Ishikawa (cell line): ENCODE data around the gene NCAPG2.
A peak's percentile ranks its signal among the peaks of the same experiment; 100 is the strongest.

Experiments used
- CEBPB ChIP-seq: IDR thresholded peaks from 2 replicates; pipeline ENCODE4 v1.6.1; 2012
- CREB1 ChIP-seq: IDR thresholded peaks from 2 replicates; pipeline ENCODE4 v1.6.1; 2012; ENCODE audit warnings: low read depth
- EGR1 ChIP-seq: IDR thresholded peaks from 2 replicates; pipeline ENCODE4 v1.6.1; 2012
- EP300 ChIP-seq: IDR thresholded peaks from 2 replicates; pipeline ENCODE4 v1.6.1; 2012; ENCODE audit warnings: borderline replicate concordance
- FOXM1 ChIP-seq: IDR thresholded peaks from 2 replicates; pipeline ENCODE4 v1.6.1; 2012; ENCODE audit warnings: low read depth, borderline replicate concordance
- MAX ChIP-seq: IDR thresholded peaks from 2 replicates; pipeline ENCODE4 v1.6.1; 2012
- NFIC ChIP-seq: IDR thresholded peaks from 2 replicates; pipeline ENCODE4 v1.6.1; 2012
- RAD21 ChIP-seq: IDR thresholded peaks from 2 replicates; pipeline ENCODE4 v1.6.1; 2012; ENCODE audit warnings: low read depth
- REST ChIP-seq: IDR thresholded peaks from 2 replicates; pipeline ENCODE4 v1.6.1; 2012; ENCODE audit warnings: low read depth, mild to moderate bottlenecking
- TAF1 ChIP-seq: IDR thresholded peaks from 2 replicates; pipeline ENCODE4 v1.6.1; 2012; ENCODE audit warnings: low read depth, mild to moderate bottlenecking
- TCF12 ChIP-seq: IDR thresholded peaks from 2 replicates; pipeline ENCODE4 v1.6.1; 2012; ENCODE audit warnings: low read depth
- TEAD4 ChIP-seq: IDR thresholded peaks from 2 replicates; pipeline ENCODE4 v1.6.1; 2012
- USF1 ChIP-seq: IDR thresholded peaks from 2 replicates; pipeline ENCODE4 v1.6.1; 2012
- YY1 ChIP-seq: IDR thresholded peaks from 2 replicates; pipeline ENCODE4 v1.6.1; 2012; ENCODE audit warnings: low read depth
- ZBTB7A ChIP-seq: IDR thresholded peaks from 2 replicates; pipeline ENCODE4 v1.6.1; 2012; ENCODE audit warnings: low read depth

Gene NCAPG2

GRCh38 chr7:158706273-158706704 lies 1.7 kb upstream of the NCAPG2 start:
- TF ChIP-seq CREB1 = no peak
- TF ChIP-seq EP300 = no peak
- no peak for TF ChIP-seq TAF1
- TF ChIP-seq NFIC = no peak
- TF ChIP-seq TCF12 = no peak
- TF ChIP-seq USF1 = no peak
- TF ChIP-seq YY1 = no peak
- TF ChIP-seq TEAD4 = no peak
- TF ChIP-seq MAX = no peak
- TF ChIP-seq EGR1 = no peak
- TF ChIP-seq FOXM1 = no peak
- TF ChIP-seq ZBTB7A = no peak
- TF ChIP-seq REST = no peak

- TF ChIP-seq CREB1 (no peak), ZBTB7A (peak; percentile 66; the same call in 1 of the 2 replicates)
These were observed 738 bp upstream of the NCAPG2 start for GRCh38 chr7:158705234-158705850.

GRCh38 chr7:158703679-158704523 lies 703 bp downstream of the NCAPG2 start:
- peak; percentile 80; the same call in 1 of the 2 replicates for TF ChIP-seq ZBTB7A

GRCh38 chr7:158702944-158703343 lies 1.7 kb downstream of the NCAPG2 start:
- no peak for TF ChIP-seq MAX
- TF ChIP-seq ZBTB7A = no peak
- no peak for TF ChIP-seq TAF1
- TF ChIP-seq RAD21 = no peak
- TF ChIP-seq TEAD4 = no peak
- TF ChIP-seq EP300 = no peak
- TF ChIP-seq CREB1 = no peak

- TF ChIP-seq ZBTB7A (no peak), TEAD4 (no peak), EGR1 (no peak), EP300 (no peak), CEBPB (no peak), USF1 (no peak), FOXM1 (no peak), NFIC (no peak), MAX (no peak), CREB1 (no peak), TAF1 (no peak), YY1 (no peak), REST (no peak), TCF12 (no peak), RAD21 (no peak)
These were observed 2.4 kb downstream of the NCAPG2 start for GRCh38 chr7:158702196-158702595.

- TF ChIP-seq MAX (no peak), TAF1 (no peak), CREB1 (no peak), REST (no peak)
These were observed 4.6 kb downstream of the NCAPG2 start for GRCh38 chr7:158700008-158700407.
